Calu3 (cell line): ENCODE results near the gene TRIM8. TPM values are rescaled to one million over a fixed set of nuclear protein-coding genes. Genes with fewer than 3 reads are reported as not detected.
A peak's percentile ranks its signal among the peaks of the same experiment; 100 is the strongest.

ENCODE experiments used
- BruUV-seq: library from RNA; stranded (reverse); fragments of 400-500 nt; replicated peaks from 2 replicates; lab custom pipeline; 2021; lab: Mats Ljungman, UMichigan
- CTCF ChIA-PET: fragments of 300-600 bp; sonication (Branson Sonifier 250); formaldehyde crosslinking; loops from one replicate; lab custom pipeline; 2022; ENCODE audit warnings: antibody characterized with exemption; lab: Charles Lee
- DNase-seq: peaks from one replicate; pipeline ENCODE4 v3.0.0; 2022
- H3K27ac Mint-ChIP-seq: one replicate; pipeline ENCODE4 v1.8.0; 2022; ENCODE audit warnings: mixed read lengths; ENCODE audit not compliant: unreplicated experiment
- H3K27me3 Mint-ChIP-seq: one replicate; pipeline ENCODE4 v1.8.0; 2022; ENCODE audit warnings: mixed read lengths; ENCODE audit not compliant: unreplicated experiment
- H3K36me3 Mint-ChIP-seq: one replicate; pipeline ENCODE4 v1.8.0; 2022; ENCODE audit warnings: mild to moderate bottlenecking, moderate library complexity, mixed read lengths; ENCODE audit not compliant: insufficient read depth, unreplicated experiment
- H3K4me1 Mint-ChIP-seq: one replicate; pipeline ENCODE4 v1.8.0; 2022; ENCODE audit warnings: mild to moderate bottlenecking, low read depth, mixed read lengths; ENCODE audit not compliant: unreplicated experiment
- H3K4me3 Mint-ChIP-seq: one replicate; pipeline ENCODE4 v1.8.0; 2022; ENCODE audit warnings: mild to moderate bottlenecking, low read depth, moderate library complexity, mixed read lengths; ENCODE audit not compliant: unreplicated experiment
- H3K9me3 Mint-ChIP-seq: one replicate; pipeline ENCODE4 v1.8.0; 2022; ENCODE audit warnings: low read depth, mixed read lengths; ENCODE audit not compliant: unreplicated experiment
- CTCF ChIP-seq: fragments of 200-600 bp; IDR thresholded peaks from one replicate; pipeline ENCODE4 v1.8.0; 2022; ENCODE audit warnings: antibody characterized with exemption; ENCODE audit not compliant: unreplicated experiment
- intact Hi-C: fragments of 100-400 bp; cut with micrococcal nuclease; formaldehyde crosslinking; loops from one replicate; pipeline ENCODE4 v1.10.0; 2022; ENCODE audit not compliant: unreplicated experiment
- total RNA-seq: library from RNA; stranded (reverse); gene quantifications from 2 replicates; pipeline ENCODE4 v1.2.3, GENCODE V29; 2022

Gene TRIM8
- total RNA-seq, 1 experiment from 2014 or later, result 52.1 TPM

GRCh38 chr10:102648889-102649796 lies 4.9 kb downstream of the TRIM8 start:
- Mint-ChIP-seq H3K4me3 (peak overlapping the region; percentile 40), H3K36me3 (peaks cover 32% of the 10 kb centered on the region), H3K27me3 (no peaks in the 10 kb centered on the region), H3K4me1 (peaks cover 30% of the 10 kb centered on the region), H3K27ac (no peak overlapping the region), H3K9me3 (no peaks in the 10 kb centered on the region)
- DNase-seq, result no peak
- intact Hi-C loops, result loop anchor here (10.0 kb wide), 1 partner anchor 144 kb away; the partner anchor contains the start of genes ACTR1A and SUFU
- CTCF ChIA-PET, result no interaction called here
- no peak for TF ChIP-seq CTCF
- BruUV-seq, result no TSS peak

GRCh38 chr10:102649797-102650654 lies 5.7 kb downstream of the TRIM8 start:
- no TSS peak for BruUV-seq
- Mint-ChIP-seq H3K27me3 (no peaks in the 10 kb centered on the region), H3K4me3 (no peak overlapping the region), H3K4me1 (peaks cover 30% of the 10 kb centered on the region), H3K9me3 (no peaks in the 10 kb centered on the region), H3K36me3 (peaks cover 32% of the 10 kb centered on the region), H3K27ac (no peak overlapping the region)
- CTCF ChIA-PET, result no interaction called here
- intact Hi-C loops, result loop anchor here (10.0 kb wide), 1 partner anchor 145 kb away; the partner anchor contains the start of genes ACTR1A and SUFU
- TF ChIP-seq CTCF, result no peak
- DNase-seq, result no peak

GRCh38 chr10:102650655-102651454 lies 6.6 kb downstream of the TRIM8 start:
- Mint-ChIP-seq H3K4me1 (peaks cover 30% of the 10 kb centered on the region), H3K27me3 (no peaks in the 10 kb centered on the region), H3K9me3 (no peaks in the 10 kb centered on the region), H3K36me3 (peaks cover 24% of the 10 kb centered on the region), H3K4me3 (no peak overlapping the region), H3K27ac (no peak overlapping the region)
- CTCF ChIA-PET, result no interaction called here
- no peak for DNase-seq
- no peak for TF ChIP-seq CTCF
- intact Hi-C loops, result no loop called here
- no TSS peak for BruUV-seq
